PC-9 (cell line): ENCODE data around the gene SRBD1. TPM values are rescaled to one million over a fixed set of nuclear protein-coding genes. Genes with fewer than 3 reads are reported as not detected.

ENCODE experiments used
- BruUV-seq: library from RNA; stranded (reverse); fragments of 400-500 nt; replicated peaks from 2 replicates; lab custom pipeline; 2021; lab: Mats Ljungman, UMichigan
- CTCF ChIA-PET: fragments of 300-600 bp; sonication (Branson Sonifier 250); formaldehyde crosslinking; loops from one replicate; lab custom pipeline; 2022; ENCODE audit warnings: antibody characterized with exemption; lab: Charles Lee
- POLR2A ChIA-PET: fragments of 300-600 bp; sonication (Branson Sonifier 250); formaldehyde crosslinking; loops from one replicate; lab custom pipeline; 2022; ENCODE audit warnings: antibody characterized with exemption; ENCODE audit not compliant: unreplicated experiment; lab: Charles Lee
- DNase-seq, 2 experiments: peaks; one replicate each; pipeline versions ENCODE4 v3.0.0 to v3.0.0-alpha.2; 2015 to 2022; ENCODE audit warnings: mixed read lengths in 1 of 2
- H2AFZ ChIP-seq: fragments of 200-600 bp; sonication (generic); 2 replicates; pipeline ENCODE4 v1.8.1; 2017; ENCODE audit warnings: antibody characterized with exemption
- H3F3A ChIP-seq: fragments of 200-600 bp; sonication (generic); 2 replicates; pipeline ENCODE4 v1.8.1; 2017; ENCODE audit warnings: antibody characterized with exemption, mild to moderate bottlenecking, low read depth; ENCODE audit not compliant: insufficient read depth
- H3K27ac ChIP-seq: fragments of 200-600 bp; sonication (generic); 2 replicates; pipeline ENCODE4 v1.6.1; 2016; ENCODE audit warnings: mixed run types
- H3K27me3 ChIP-seq: fragments of 200-600 bp; sonication (generic); 2 replicates; pipeline ENCODE4 v1.6.1; 2016; ENCODE audit warnings: low read depth, mixed run types; ENCODE audit not compliant: insufficient read depth
- H3K36me3 ChIP-seq: fragments of 200-600 bp; sonication (generic); 2 replicates; pipeline ENCODE4 v1.6.1; 2016; ENCODE audit warnings: low read depth, mixed run types
- H3K4me1 ChIP-seq: fragments of 200-600 bp; sonication (generic); replicated peaks from 2 replicates; pipeline ENCODE4 v1.6.1; 2016; ENCODE audit warnings: mixed run types; ENCODE audit not compliant: insufficient read depth
- H3K4me2 ChIP-seq: fragments of 200-600 bp; sonication (generic); 2 replicates; pipeline ENCODE4 v1.6.1; 2017; ENCODE audit warnings: mixed run types
- H3K4me3 ChIP-seq: fragments of 200-600 bp; sonication (generic); 2 replicates; pipeline ENCODE4 v1.6.1; 2016; ENCODE audit warnings: mixed run types
- H3K79me2 ChIP-seq: fragments of 200-600 bp; sonication (generic); 2 replicates; pipeline ENCODE4 v1.6.1; 2017; ENCODE audit warnings: low read depth, mixed run types
- H3K9me2 ChIP-seq: fragments of 200-600 bp; sonication (generic); 2 replicates; pipeline ENCODE4 v1.8.1; 2017; ENCODE audit warnings: mild to moderate bottlenecking; ENCODE audit not compliant: insufficient read depth
- H3K9me3 ChIP-seq: fragments of 200-600 bp; sonication (generic); 2 replicates; pipeline ENCODE4 v1.8.1; 2016; ENCODE audit warnings: low read depth; ENCODE audit not compliant: insufficient read depth
- H4K20me1 ChIP-seq: fragments of 200-600 bp; sonication (generic); 2 replicates; pipeline ENCODE4 v1.8.1; 2017; ENCODE audit not compliant: insufficient read depth
- EZH2 ChIP-seq: fragments of 200-600 bp; sonication (generic); IDR thresholded peaks from 2 replicates; pipeline ENCODE4 v1.8.0; 2017; ENCODE audit warnings: antibody characterized with exemption, low read depth
- intact Hi-C: fragments of 100-400 bp; cut with micrococcal nuclease; formaldehyde crosslinking; loops from one replicate; pipeline ENCODE4 v1.10.0; 2022; ENCODE audit not compliant: unreplicated experiment
- total RNA-seq: library from RNA; stranded (reverse); gene quantifications from 2 replicates; pipeline ENCODE4 v1.2.3, GENCODE V29; 2021
- TF ChIP-seq, protein P1 (sequence below): fragments of 200-600 bp; sonication (generic); conservative IDR thresholded peaks from 2 replicates; pipeline ENCODE4 v1.6.1; 2017; ENCODE audit warnings: mixed run types, antibody characterized with exemption, mild to moderate bottlenecking, moderate library complexity

SRBD1 gene
- total RNA-seq, 1 experiment from 2014 or later, result 17.8 TPM

DNA sequence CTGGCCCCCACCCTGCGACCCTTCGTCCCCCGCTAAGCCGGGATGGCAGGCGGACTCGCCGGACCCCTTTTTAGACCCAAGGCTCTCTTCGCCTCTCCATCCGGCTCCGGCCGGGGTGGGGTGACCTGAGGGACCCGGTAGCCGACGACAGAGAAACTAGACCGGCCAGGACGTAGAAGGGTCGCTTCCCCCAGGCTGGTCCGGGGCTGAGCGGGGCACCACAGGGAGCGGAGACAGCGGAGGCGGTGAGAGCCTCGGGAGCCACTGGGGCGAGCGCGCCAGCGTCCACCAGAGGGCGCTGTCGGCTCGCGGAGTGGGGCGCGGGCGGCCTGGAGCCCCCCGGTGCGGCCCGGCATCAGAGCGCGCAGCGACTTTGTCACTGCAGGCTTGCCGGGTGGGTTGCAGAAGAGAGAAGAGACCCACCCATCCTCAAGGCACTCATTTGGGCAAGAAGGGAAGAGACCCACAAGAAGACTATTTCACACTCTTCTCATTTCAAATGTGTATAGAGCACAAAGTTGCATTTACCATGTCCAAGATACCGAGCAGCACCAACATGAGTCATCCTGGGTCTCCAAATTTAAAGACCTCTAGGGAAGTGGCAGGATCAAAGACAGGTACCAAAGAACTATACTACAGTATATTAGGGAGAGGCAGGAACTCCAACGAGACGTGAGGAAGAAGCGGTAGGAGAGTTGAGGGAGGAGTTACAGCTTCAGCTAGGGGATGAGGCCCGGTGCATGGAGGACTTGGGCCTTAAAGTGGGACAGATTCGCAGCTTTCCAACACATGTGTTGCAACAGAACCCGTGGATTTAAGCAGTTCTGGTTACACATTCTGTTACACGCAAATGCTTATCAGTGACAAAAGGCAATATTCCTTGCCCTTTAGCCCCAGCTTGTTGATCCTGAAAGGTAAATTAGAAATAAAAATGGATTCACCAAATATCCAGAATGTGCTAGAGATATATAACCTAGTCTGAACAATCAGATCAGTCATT is 32.8 kb upstream of the SRBD1 start:
- Histone ChIP-seq H3K27ac (no peak overlapping the region), H3K4me3 (peak overlapping the region; percentile 61), H3K36me3 (no peaks in the 10 kb centered on the region), H3F3A (peaks cover 4% of the 10 kb centered on the region; the same call in 1 of the 2 replicates), H3K9me3 (no peaks in the 10 kb centered on the region; the same call in 1 of the 2 replicates), H3K4me1 (peaks cover 9% of the 10 kb centered on the region; the same call in 1 of the 2 replicates), H3K79me2 (no peaks in the 10 kb centered on the region), H3K4me2 (peak overlapping the region; percentile 97), H3K9me2 (no peaks in the 10 kb centered on the region), H3K27me3 (no peaks in the 10 kb centered on the region), H4K20me1 (no peaks in the 10 kb centered on the region), H2AFZ (peak overlapping the region; percentile 88)
- POLR2A ChIA-PET, result interaction anchor here (0.6 kb wide), 1 partner anchor 1212 kb away, joined by 9 read pairs; no protein-coding TSS in a partner anchor
- intact Hi-C loops, result loop anchor here (1.0 to 2.0 kb wide), 4 partner anchors 134 to 817 kb away; no protein-coding TSS in a partner anchor
- CTCF ChIA-PET, result interaction anchor here (0.7 kb wide), 1 partner anchor 68 kb away, joined by 3 read pairs; no protein-coding TSS in a partner anchor
- DNase-seq, result peak in 1 of 2 experiments; percentile 72
- no TSS peak for BruUV-seq
- no peak for TF ChIP-seq EZH2
- TF ChIP-seq, protein P1, sequence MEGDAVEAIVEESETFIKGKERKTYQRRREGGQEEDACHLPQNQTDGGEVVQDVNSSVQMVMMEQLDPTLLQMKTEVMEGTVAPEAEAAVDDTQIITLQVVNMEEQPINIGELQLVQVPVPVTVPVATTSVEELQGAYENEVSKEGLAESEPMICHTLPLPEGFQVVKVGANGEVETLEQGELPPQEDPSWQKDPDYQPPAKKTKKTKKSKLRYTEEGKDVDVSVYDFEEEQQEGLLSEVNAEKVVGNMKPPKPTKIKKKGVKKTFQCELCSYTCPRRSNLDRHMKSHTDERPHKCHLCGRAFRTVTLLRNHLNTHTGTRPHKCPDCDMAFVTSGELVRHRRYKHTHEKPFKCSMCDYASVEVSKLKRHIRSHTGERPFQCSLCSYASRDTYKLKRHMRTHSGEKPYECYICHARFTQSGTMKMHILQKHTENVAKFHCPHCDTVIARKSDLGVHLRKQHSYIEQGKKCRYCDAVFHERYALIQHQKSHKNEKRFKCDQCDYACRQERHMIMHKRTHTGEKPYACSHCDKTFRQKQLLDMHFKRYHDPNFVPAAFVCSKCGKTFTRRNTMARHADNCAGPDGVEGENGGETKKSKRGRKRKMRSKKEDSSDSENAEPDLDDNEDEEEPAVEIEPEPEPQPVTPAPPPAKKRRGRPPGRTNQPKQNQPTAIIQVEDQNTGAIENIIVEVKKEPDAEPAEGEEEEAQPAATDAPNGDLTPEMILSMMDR, result peak; percentile 99

DNA sequence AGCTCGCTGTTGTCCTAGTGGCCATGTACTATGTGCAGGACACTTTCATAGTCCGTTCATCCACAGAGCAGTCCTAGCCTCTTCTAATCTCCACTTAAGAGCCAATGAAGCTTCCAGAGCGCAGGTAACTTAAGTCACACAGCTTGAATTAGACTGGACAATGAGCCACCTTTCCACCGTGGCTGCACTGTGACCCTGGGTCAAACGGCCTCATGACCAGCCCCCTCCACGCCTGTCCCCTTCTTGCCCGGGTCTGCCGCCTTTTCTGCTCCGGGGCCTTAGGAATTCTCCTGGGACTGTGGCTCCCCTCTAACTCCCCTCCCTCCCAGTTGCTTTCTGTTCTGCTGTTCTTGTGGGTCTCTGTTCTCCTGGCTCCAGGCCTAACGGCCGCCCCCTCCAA is 32.0 kb upstream of the SRBD1 start:
- Histone ChIP-seq H4K20me1 (no peaks in the 10 kb centered on the region), H3K9me3 (no peaks in the 10 kb centered on the region; the same call in 1 of the 2 replicates), H3K79me2 (no peaks in the 10 kb centered on the region), H3F3A (no peaks in the 10 kb centered on the region), H2AFZ (peak overlapping the region; percentile 88), H3K27me3 (no peaks in the 10 kb centered on the region), H3K27ac (no peak overlapping the region), H3K36me3 (no peaks in the 10 kb centered on the region), H3K4me1 (0 out of 2 replicates have a peak, but pooled peaks cover 9% of the 10 kb centered on the region), H3K9me2 (no peaks in the 10 kb centered on the region), H3K4me3 (peak overlapping the region; percentile 61), H3K4me2 (peak overlapping the region; percentile 97)
- intact Hi-C loops, result loop anchor here (1.0 to 2.0 kb wide), 2 partner anchors 293 to 350 kb away; no protein-coding TSS in a partner anchor
- POLR2A ChIA-PET, result no interaction called here
- BruUV-seq, result no TSS peak
- TF ChIP-seq, protein P1, result no peak
- no peak for TF ChIP-seq EZH2
- no peak for DNase-seq
- CTCF ChIA-PET, result interaction anchor here (0.6 to 0.8 kb wide), 2 partner anchors 303 to 314 kb away, joined by 3 read pairs; no protein-coding TSS in a partner anchor

DNA sequence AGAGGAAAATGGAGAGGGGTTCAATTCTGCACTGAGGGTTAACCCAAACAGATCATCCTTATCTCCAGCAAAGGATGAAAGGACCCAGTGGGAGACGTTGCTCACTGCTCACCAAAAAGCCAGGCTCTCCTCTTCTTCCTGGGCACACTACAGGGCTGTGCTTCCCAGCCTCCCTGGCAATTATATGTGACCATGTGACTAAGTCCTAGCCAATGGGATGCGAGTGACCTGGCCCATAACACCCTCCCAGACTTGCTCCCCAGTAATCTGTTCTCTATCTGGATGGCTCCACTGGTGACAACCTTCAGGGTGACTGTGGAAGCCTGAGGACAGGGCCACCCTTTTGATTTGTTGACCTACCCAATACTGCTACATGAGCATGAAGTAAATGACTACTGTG is 29.5 kb upstream of the SRBD1 start:
- ChIA-PET POLR2A (no interaction called here), CTCF (no interaction called here)
- no peaks in the 10 kb centered on the region for H3K79me2 ChIP-seq
- H3K9me3 ChIP-seq, result no peaks in the 10 kb centered on the region
- H3K9me2 ChIP-seq, result no peaks in the 10 kb centered on the region
- H3K4me2 ChIP-seq, result no peak overlapping the region
- no peaks in the 10 kb centered on the region for H3F3A ChIP-seq
- H3K4me1 ChIP-seq, result 0 out of 2 replicates have a peak, but pooled peaks cover 9% of the 10 kb centered on the region
- intact Hi-C loops, result no loop called here
- H3K4me3 ChIP-seq, result no peak overlapping the region
- H3K36me3 ChIP-seq, result no peaks in the 10 kb centered on the region
- H3K27ac ChIP-seq, result no peak overlapping the region
- no peak overlapping the region for H2AFZ ChIP-seq
- DNase-seq, result no peak
- BruUV-seq, result no TSS peak
- H3K27me3 ChIP-seq, result no peaks in the 10 kb centered on the region
- no peaks in the 10 kb centered on the region for H4K20me1 ChIP-seq
- TF ChIP-seq EZH2, result no peak
- TF ChIP-seq, protein P1, result no peak
